ENCODE measurements around the gene MARF1. TPM values are rescaled to one million over a fixed set of nuclear protein-coding genes. Genes with fewer than 3 reads are reported as not detected.

The MARF1 gene
- total and polyA plus RNA-seq, 3 donors from 2014 or later, result 30.9 to 57.9 (median 49.7) TPM

DNA sequence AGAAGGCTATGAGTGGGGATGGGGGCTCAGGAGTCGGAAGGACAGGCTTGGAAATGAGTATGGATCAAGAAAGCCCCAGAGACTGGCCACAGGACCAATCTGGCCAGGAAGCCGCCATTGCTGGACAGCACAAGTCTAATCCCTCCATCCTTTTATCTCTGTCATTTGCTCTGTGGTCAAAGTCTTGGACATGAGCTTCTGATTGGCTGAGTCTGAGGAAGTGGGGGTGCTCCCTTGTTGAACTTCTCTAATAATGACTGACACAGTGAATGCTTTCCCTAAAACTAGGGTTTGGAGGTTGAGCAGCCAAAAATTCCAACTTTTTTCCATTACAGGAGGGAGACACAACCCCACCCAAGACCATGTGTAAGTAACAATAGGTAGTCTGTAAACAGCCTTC lies 97.4 kb downstream of the MARF1 start:
- Histone ChIP-seq H3K27me3 (no peaks in the 10 kb centered on the region), H3K36me3 (ENCODE audit: low read depth, missing control alignments) (no peaks in the 10 kb centered on the region), H3K27ac (no peak overlapping the region), H3K4me3 (no peak overlapping the region), H3K9me3 (no peaks in the 10 kb centered on the region), H3K4me1 (peaks cover 5% of the 10 kb centered on the region)
- DNase-seq, result no peak
- intact Hi-C loops (cut with DNase I; ENCODE audit: low total_unique reads), result no loop called here
- 100% methylated on average over 2 of the region's 2 CpGs for WGBS, 2 donors
- TF ChIP-seq, protein P1, sequence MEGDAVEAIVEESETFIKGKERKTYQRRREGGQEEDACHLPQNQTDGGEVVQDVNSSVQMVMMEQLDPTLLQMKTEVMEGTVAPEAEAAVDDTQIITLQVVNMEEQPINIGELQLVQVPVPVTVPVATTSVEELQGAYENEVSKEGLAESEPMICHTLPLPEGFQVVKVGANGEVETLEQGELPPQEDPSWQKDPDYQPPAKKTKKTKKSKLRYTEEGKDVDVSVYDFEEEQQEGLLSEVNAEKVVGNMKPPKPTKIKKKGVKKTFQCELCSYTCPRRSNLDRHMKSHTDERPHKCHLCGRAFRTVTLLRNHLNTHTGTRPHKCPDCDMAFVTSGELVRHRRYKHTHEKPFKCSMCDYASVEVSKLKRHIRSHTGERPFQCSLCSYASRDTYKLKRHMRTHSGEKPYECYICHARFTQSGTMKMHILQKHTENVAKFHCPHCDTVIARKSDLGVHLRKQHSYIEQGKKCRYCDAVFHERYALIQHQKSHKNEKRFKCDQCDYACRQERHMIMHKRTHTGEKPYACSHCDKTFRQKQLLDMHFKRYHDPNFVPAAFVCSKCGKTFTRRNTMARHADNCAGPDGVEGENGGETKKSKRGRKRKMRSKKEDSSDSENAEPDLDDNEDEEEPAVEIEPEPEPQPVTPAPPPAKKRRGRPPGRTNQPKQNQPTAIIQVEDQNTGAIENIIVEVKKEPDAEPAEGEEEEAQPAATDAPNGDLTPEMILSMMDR (IDR thresholded peaks at IDR 0.05), result no peak
- TF ChIP-seq POLR2A (IDR thresholded peaks at IDR 0.05), result no peak

- intact Hi-C loops (cut with DNase I; ENCODE audit: low total_unique reads), result no loop called here
- DNase-seq, result no peak
- WGBS, 2 donors, result 78 to 95% methylated on average over 5 of the region's 5 CpGs
- Histone ChIP-seq H3K36me3 (ENCODE audit: low read depth, missing control alignments) (no peaks in the 10 kb centered on the region), H3K4me1 (peaks cover 5% of the 10 kb centered on the region), H3K27ac (no peak overlapping the region), H3K9me3 (no peaks in the 10 kb centered on the region), H3K27me3 (no peaks in the 10 kb centered on the region), H3K4me3 (no peak overlapping the region)
- TF ChIP-seq POLR2A (IDR thresholded peaks at IDR 0.05), result no peak
- TF ChIP-seq, protein P1 (IDR thresholded peaks at IDR 0.05), result no peak
These were observed 98.5 kb downstream of the MARF1 start for GRCh38 chr16:15544405-15544804.

MicroRNA genes within 50 kb of the gene (microRNA counts, 767-probe panel; counts per million panel counts)
- 0 to 152 counts per million in 2 donors for microRNA hsa-miR-484

Other genes starting within 250 kb of the MARF1 start
- gene MPV17L, start 247.4 kb downstream of the MARF1 start, total RNA-seq, result 10 to 100 TPM in 1 of 2 donors, 1 to 10 TPM in 1; 9.5 to 12.5 TPM
- 3.7 TPM for gene MPV17L, start 247.4 kb downstream of the MARF1 start, polyA plus RNA-seq (ENCODE audit: insufficient read depth, low read depth, low replicate concordance)
- gene BMERB1, start 208.6 kb downstream of the MARF1 start, total RNA-seq, result 10 to 100 TPM; 54.1 to 63.1 TPM
- 102 TPM for gene BMERB1, start 208.6 kb downstream of the MARF1 start, polyA plus RNA-seq (ENCODE audit: insufficient read depth, low read depth, low replicate concordance)
- 10 to 100 TPM; 51.6 to 84.3 TPM for gene NDE1, start 7.1 kb upstream of the MARF1 start, total RNA-seq
- 45.2 TPM for gene NDE1, start 7.1 kb upstream of the MARF1 start, polyA plus RNA-seq (ENCODE audit: insufficient read depth, low read depth, low replicate concordance)
- gene MYH11, start 213.9 kb upstream of the MARF1 start, total RNA-seq, result 100 to 1,000 TPM; 263 to 271 TPM
- gene MYH11, start 213.9 kb upstream of the MARF1 start, polyA plus RNA-seq (ENCODE audit: insufficient read depth, low read depth, low replicate concordance), result 276 TPM
- gene CEP20, start 245.4 kb upstream of the MARF1 start, total RNA-seq, result 10 to 100 TPM; 32.4 to 45.1 TPM
- 70.6 TPM for gene CEP20, start 245.4 kb upstream of the MARF1 start, polyA plus RNA-seq (ENCODE audit: insufficient read depth, low read depth, low replicate concordance)